Iris pigment epithelial cell (primary cell): Measurements from ENCODE around the gene ERLIN1.
A peak's percentile ranks its signal among the peaks of the same experiment; 100 is the strongest.

Source experiments
- DNase-seq: peaks from one replicate; pipeline ENCODE4 v3.0.0-alpha.2; 2011; ENCODE audit warnings: low read depth

Gene ERLIN1

DNA sequence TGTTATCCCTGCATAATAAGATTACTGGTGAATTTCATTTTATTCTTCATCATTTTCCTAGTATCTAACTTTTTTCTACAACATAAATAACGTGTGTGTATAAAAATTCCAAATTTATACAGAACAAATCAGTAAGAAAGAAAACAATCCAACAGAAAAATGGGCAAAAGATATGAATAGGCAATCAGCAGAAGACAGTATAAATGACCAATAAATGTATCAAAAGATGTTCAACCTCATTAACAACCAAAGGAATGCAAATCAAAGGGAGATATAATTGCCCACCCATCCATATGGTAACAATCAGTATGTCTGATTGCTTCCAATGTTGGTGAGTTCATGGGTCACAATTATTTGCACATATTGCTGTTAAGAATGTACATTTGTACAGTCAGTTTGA lies 13.5 kb downstream of the ERLIN1 start:
- no peak for DNase-seq

DNA sequence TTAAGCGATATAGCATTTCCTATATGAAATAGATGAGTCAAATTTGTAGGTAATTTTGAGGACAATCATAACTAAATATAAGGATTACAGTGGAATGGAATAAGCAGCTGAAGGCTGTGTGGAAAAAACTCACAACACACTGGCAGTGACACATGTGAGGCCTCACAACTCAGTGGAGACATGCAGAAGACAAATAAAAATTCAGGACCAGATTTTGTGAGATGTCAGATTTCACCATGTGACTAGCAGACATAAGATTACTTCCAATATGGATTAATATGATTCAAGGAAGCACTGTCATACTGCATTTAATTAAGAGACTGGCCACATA lies 17.6 kb downstream of the ERLIN1 start:
- DNase-seq, result no peak

DNA sequence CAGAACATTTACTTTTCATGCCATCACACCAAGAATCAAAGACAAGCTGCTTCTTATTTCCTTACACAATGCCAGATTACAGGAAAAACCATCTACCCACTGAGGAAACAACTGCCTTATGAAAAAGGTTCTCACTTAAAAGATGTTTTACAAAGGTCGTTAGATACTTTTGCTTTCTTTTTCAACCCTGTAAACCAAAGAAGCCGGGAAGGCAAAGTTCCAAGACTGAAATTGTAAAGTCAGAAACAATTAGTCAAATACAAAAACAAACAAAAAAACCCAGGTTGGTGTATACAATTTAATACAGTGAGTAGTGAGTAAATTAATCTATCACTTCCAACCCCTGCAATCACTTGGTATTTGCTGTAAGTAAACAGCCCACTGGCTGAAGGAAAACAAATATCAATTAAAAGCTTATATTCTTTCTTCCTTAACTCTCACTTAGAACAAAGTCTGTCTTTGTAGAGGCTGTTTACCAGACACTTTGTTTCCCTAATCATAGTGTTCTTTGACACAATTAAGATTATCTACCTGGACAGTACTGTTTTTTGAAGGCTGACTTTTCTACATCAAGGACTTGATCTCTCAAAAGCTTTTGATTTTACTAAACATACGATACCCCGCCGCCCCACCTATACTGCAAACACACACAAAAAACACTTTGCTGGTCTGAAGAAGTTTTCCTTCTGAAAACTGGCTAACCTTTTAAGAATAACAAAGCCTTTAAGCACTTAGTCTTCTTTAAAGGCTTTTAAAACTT lies 18.1 kb downstream of the ERLIN1 start:
- DNase-seq, result peak; percentile 2

DNA sequence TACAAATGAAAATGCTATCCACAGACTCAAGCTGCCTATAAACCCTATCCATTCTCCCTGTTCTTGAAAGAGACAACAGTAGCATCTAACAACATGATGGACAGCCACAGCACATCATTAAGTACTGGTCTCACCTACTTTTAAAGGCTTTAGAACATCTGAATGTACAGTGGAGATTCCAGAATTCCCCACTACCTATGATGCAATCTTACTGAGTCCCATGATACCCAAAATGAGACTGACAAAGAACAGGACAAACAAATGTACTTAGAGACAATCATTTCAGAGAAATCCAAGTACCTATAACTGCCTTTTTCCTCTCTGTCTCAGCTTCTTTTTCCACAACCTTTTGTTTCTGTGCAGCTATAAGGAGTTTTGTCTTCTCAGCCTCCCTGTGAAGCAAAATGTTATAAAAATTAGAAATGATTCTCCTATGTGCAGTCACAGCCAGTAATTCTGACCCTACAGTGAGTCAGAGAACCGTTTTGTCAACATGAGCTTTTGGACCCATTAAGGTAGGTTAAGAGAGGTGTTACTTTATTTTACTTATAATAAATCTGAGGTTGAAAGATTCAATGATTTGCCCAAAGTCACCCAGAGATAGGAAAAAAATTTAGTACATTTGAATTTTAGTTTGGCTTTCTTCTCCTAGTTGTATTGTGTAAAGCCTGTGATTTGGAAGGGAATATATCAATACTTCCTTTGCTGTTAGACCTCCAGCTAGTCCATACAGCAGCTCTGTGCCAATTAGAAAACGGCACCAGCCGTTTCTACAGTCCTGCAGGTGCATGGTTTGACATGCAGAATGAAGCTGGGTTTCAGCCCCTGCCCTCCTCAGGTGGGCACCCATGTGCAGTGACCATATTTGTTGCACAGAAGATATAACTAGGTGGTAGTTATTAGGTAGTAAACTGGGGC lies 21.9 kb downstream of the ERLIN1 start:
- DNase-seq, result peak; percentile 38

DNA sequence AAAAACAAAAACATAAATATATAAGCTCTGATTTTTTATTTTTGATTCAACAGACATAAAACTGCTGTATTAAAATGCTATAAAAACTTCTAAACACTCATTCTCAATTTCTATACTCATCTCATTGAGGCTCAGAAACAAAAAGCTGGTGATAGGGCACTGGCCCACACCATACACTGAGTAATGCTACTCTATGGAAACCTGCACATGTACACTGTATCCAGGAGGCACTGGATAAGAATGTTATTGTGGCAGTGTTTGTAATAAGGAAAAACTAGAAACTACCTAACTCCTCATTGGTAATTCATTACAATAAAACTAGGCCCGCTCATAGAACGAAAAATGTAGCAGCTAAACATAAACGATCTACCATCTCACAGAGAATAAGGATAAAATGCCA lies 23.1 kb downstream of the ERLIN1 start:
- no peak for DNase-seq

DNA sequence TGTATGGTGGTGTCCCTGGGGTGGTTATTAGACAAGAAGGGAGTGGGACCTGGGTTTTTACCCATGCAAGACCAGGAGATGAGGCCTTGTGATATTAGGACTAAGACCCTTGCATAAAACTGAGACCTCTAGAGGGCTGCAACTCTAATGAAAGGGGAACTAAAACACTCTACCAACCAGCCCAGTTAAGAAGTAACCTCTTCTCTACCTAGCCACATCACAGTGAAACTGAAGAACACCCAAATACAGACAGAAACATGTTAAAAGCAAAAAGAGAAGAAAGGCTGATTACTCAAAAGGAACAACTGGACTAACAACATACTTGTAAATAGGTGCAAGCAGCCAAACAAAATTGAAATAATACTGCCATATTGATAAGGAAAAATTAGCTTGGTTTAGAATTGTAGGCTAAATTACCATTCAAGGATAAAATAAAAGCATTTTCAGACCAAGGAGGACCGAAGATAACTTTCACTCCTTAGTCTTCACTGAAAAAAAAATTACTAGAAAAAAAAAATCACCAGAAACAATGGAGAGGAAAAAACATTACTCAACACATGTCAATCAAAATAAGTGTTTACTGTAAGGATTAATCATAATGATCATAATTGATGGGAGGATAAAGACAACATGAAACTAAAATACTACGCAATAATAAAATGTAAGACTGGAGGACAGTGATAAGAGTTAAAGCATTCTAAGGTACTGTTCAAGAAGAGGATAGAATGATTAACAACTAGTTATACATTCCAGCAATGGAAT lies 27.6 kb downstream of the ERLIN1 start:
- no peak for DNase-seq

DNA sequence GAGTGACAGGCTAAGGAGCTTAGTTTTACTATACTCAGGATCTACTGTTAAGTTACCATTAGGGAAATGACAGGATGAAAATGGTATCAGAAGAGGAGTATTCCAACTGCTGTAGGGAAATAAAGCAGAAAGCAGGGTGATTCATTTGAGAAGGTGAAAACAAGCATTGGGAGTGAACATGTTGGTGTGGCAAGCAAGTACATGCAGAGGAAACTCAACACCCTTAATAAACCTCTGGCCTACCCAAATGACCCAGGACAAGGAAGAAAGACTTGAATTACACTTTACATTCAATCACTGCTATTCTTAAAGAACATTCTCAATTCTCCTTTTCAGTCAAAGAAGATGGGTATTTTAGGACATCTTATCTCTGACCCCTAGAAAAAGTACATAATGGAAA lies 28.7 kb downstream of the ERLIN1 start:
- DNase-seq, result no peak

DNA sequence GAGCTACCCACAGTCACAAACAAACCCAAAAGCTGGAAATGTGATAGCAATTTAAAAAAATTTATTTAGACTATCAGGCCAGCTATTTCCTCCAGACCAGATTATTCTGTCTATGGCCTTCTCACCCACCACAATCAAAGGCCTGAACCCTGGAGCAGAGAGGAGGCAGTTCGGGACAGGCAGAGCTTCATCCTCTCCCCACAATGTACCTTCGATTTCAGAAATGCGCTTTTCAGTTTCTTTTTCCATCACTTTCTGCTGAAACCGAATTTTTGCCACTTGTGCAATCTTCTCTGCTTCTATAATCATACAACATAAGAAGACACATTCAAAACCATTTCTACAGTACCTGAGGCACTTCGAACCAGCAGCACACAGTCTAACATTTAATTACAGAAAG lies 29.9 kb downstream of the ERLIN1 start:
- DNase-seq, result no peak

DNA sequence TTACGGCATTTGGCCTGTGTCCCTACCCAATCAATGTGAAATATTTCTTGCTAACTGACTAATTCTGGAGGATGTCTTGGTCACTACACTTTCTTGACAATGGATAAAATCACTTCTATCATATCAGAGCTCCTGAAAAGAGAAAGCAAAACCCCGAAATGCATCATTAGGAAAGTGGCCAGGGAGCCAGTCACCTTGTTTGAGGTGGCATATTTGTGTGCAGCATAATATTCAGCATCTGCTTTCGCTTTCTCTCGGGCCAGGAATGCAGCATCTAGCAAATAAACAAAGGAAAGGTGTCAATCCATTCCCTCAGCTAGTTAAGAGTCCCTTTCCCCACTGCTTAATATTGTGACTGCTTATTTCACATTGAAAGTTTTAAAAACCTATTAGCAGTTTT lies 31.2 kb downstream of the ERLIN1 start:
- no peak for DNase-seq

DNA sequence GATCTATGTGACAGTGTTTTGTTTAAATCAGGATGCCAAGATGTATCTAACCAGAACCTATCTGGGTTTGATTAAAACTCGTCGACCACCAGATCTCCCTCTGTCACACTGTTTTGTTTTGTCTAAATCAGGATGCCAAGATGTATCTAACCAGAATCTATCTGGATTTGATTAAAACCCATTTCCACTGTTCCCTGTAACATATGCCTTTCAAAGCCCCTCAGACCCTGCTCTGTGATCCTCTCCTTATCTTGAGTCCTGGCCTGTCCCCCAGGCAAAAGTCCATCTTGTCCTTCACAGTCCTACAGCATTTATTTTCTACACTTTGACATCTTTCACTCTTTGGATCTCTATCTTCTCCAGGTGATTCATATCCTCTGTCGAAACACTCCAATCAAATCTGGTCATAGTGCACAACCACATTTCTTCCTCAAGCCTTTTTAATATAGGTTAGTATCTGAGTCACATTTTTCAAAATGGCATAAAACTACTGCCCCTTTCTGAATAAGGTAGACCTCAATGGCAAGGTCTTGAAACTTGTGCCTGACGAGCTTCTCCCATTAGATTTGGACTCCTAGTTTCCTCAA lies 32.5 kb downstream of the ERLIN1 start:
- DNase-seq, result peak; percentile 49

DNA sequence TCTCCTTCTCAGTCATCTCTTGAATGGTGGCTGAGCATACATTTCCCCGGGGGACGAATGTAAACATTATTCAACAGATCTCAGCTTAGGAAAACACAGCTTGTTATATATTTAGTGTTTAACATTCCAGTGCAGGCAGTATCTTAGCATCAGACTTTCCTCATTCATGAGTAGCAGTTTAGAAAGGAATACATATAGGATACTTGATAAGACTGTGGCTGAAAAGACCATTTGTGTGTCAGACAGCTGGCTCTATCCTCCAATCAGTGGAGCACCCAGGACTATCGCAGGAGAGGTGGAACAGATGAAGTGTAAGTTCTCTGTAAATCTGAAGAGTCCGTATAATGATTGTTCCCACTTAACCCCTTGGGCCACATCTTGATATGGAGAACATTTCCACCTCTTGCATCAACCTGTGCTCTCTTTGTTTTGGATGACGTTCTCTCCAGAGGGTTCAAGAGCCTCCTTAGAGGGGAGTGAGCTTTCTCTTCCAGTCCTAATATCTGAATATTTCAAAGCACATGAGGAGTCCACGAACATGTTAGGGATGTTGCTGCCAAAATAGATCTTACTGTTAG lies 34.0 kb downstream of the ERLIN1 start:
- no peak for DNase-seq

DNA sequence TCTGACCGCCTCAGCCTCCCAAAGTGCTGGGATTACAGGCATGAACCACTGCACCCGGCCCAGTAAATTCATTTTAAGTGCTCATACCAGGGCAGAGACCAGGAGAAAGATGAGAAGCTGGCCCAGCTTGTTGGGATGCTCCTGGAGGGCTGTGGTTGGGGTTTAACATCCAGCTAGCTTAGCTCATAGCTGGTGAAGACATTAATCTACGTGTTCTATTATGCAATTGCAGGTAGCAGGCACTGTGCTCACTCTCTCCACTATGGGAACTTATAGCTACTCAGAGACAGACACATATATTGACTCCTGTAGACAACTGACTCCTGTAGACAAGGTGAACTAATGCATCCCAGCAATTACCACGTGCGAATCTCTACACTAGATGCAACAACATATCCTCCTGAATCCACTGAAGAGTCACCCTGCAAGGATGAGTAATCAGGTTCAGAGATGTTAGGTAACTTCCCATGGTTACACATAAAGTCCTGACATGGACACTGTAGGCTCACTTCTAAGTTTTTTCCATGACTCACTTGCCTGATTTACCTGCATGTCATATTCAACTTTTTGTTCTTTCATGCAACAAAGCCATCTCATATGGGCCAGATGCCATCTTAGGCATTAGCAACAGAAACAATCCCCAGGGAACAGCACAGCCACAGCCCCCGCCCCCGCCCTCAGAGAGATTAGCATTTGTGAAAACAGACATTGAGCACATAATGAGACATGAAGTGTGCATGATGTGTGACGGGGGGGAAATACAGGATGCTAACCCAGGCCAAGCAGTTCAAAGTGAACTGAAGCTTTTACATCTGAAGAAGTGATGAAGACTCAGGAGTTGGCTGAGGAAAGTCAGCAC lies 37.2 kb downstream of the ERLIN1 start:
- DNase-seq, result peak; percentile 84

DNA sequence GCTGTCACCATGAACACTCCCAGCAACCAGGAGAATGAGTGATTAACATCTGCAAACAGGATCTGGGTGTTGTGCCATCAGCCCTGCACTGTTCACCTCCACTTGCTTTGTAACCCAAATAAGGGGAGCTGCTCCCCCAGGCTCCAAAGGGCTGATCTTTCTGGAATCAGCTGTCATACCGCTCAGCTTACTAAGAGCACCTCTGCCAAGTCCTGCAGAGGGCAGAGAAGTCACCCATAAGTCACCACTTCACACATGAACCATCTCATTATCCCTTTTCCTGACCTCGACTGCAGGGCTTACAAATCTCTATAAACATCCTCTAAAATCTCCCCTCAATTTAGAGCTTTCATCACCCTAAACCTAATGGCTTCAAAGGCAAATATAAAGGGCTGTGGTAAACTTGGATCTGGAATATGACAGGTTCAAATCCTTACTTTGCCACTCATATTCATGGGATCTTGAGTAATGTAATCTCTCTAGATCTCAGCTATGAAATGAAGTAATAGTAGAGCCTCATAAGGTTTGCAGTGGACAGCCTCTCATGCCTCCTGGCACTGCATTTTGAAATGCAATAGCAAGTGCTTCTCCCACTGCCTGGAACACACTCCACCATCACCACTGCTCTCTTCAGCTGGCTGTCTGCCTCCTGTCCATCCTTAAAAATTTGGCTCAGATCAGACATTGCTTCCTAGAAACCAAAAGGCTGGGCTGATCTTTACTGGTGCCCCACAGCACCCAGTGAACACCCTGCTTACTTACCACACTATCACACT lies 38.8 kb downstream of the ERLIN1 start:
- peak; percentile 21 for DNase-seq

DNA sequence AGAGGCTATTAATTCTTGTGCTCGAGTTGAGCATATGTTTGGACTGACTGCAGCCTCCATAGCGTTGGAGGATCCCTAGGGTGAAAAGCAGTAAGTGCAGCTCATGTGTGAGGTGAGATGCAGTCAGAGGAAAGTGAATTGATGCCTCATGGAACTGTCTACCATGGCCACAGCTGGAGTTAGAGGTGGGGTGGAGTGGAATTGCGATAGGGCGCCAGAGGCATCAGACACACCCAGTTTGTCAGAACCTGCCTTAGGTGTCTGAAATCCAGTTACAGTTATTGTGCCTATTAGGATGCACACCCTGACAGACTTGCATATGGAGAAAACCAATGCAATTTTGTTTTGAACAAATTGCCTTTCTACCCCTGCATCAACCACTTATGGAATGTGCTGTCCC lies 39.4 kb downstream of the ERLIN1 start:
- no peak for DNase-seq

DNA sequence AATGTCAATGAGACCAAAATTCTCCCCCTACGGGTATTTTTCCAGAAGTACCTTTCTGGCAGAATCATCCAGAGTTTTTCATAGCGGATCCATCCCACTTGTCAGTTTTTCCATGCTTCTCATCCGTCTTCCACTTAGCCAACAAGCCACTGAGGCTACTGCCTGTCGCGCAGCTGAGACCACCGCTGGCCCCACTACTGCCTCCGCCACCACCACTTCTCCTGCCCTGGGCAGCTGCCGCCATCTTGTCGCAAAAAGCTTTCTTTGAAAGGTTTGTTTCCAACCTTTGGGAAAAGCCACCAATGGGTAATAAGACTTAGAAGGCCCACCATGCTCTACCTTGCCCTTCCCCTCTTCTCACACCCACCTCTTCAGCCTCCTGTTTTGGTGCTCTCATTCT lies 42.1 kb downstream of the ERLIN1 start:
- no peak for DNase-seq

DNA sequence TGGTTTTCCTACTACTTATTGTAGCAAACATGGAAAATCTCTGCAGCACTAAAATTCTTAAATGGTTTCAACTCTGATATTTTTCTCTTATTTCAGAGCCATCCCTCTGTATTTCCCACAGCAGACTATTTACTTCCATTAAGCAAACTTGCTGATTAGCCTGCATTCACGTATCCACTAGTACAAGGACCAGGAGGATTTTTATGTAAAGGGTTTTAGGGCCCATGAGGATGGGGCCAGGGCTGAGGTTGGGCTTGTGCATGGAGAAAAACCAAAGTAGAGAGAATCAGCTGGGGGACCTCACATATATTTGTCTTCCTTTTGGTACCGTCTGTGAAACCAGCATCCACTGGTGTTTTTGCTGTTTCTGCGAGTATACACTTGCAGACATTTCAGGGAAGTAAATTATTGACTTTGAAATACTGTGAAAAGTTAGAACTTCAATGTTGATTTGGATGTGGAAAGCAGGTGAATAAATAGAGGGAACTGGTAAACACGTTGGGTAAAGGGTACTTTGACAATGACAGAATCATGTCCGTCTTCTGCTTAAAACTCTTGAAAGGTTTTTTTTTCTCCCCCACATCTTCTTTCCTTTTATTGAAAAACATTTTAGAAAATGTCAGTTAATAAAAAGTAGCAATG lies 44.3 kb downstream of the ERLIN1 start:
- no peak for DNase-seq

DNA sequence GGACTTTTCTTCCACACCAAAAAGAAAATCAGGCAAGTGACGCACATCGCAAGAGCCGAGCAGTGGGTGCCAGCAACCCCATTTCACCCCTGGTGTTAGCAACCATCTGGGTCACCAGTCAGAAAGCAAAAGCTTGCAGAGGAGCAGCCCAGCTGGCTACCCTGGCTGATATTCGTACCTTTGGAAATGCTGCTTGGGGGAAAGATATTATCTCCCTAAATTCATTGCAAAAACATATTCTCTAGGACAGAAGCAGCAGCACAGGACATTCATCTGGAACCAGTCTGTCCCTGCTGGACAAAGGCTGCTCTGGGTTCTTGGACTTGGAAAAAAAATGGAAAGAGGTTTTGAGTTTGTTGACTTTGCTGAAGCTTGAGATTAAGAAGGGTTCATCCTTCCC lies 45.8 kb downstream of the ERLIN1 start:
- DNase-seq, result no peak

DNA sequence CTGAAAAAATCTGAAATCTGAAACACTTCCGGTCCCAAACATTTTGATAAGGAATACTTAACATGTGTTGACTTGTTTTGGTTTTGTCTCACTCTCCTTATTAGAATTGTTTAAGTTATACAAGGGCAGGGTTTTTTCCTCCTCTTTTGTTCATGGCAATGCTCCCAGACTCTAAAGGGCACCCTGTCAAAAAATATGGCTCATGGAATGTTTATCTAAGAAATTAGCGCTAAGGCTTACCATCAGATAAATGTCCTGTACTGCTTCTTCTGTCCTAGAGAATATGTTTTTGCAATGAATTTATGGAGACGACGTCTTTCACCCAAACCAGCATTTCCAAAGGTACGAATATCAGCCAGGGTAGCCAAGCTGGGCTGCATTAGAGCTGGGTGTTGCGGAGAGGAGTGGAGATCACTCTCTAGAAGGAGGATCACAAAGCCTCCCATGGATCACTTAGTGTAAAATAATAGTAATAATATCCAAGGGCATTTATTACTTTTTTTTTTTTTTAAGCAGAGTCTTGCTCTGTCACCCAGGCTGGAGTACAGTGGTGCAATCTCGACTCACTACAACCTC lies 46.8 kb downstream of the ERLIN1 start:
- no peak for DNase-seq

DNA sequence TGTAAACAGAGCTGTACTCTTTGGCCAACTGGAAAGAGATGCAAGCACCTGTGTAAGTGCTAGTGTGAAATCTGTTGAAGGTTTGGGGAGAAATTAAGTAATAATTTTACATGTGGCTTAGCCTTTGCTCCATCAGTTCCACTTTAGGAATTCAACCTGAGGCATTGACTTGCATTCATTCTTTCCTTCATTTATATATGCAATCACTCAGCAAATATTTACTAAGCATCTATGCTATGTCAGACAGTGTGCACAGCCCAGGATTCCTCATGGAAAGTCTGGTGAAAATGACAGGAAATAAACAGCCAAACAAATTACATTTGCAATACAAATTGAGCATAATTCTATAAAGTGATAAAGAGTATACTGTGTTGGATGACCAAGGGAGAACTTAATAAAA lies 50.3 kb downstream of the ERLIN1 start:
- DNase-seq, result no peak
